Activated CD8-positive, alpha-beta T cell treated with anti-CD3 and anti-CD28 coated beads for 36 hours (primary cell): ENCODE measurements around the gene CCER1. TPM values are rescaled to one million over a fixed set of nuclear protein-coding genes. Genes with fewer than 3 reads are reported as not detected.

Experiments used
- ATAC-seq: fragments of 200-7000 bp; cut with Tn5 transposase; one replicate; pipeline ENCODE4 v1.10.0; 2021; ENCODE audit warnings: mild to moderate bottlenecking, moderate library complexity
- CTCF ChIA-PET: fragments of 350-600 bp; sonication (Branson Sonifier 250); formaldehyde crosslinking; loops from one replicate; lab custom pipeline; 2021; ENCODE audit warnings: antibody characterized with exemption; lab: Charles Lee
- POLR2A ChIA-PET: fragments of 350-600 bp; sonication (Branson Sonifier 250); formaldehyde crosslinking; loops from one replicate; lab custom pipeline; 2021; ENCODE audit warnings: antibody characterized with exemption; lab: Charles Lee
- DNase-seq: peaks from one replicate; pipeline ENCODE4 v3.0.0-alpha.2; 2020
- H3K27ac Mint-ChIP-seq: one replicate; pipeline ENCODE4 v1.8.0; 2021; ENCODE audit warnings: mild to moderate bottlenecking, mixed read lengths
- H3K27me3 Mint-ChIP-seq: one replicate; pipeline ENCODE4 v1.8.0; 2021; ENCODE audit warnings: mixed read lengths
- H3K36me3 Mint-ChIP-seq: one replicate; pipeline ENCODE4 v1.8.0; 2021; ENCODE audit warnings: low read depth, mixed read lengths
- H3K4me1 Mint-ChIP-seq: one replicate; pipeline ENCODE4 v1.8.0; 2021; ENCODE audit warnings: low read depth, mixed read lengths
- H3K4me3 Mint-ChIP-seq: one replicate; pipeline ENCODE4 v1.8.0; 2021; ENCODE audit warnings: mild to moderate bottlenecking, moderate library complexity, mixed read lengths
- H3K9me3 Mint-ChIP-seq: one replicate; pipeline ENCODE4 v1.8.0; 2021; ENCODE audit warnings: mixed read lengths
- intact Hi-C: fragments of 100-400 bp; cut with micrococcal nuclease; formaldehyde crosslinking; loops from one replicate; pipeline ENCODE4 v1.10.0; 2022
- total RNA-seq, 2 experiments: library from RNA; stranded (reverse); gene quantifications; one replicate each; pipeline ENCODE4 v1.2.3, GENCODE V29; 2021
- TF ChIP-seq, protein P1 (sequence below): fragments of 200-600 bp; IDR thresholded peaks from one replicate; pipeline ENCODE4 v1.8.0; 2022; ENCODE audit warnings: antibody characterized with exemption, mild to moderate bottlenecking

Gene CCER1
- total RNA-seq, 2 experiments from 2014 or later: not detected

DNA sequence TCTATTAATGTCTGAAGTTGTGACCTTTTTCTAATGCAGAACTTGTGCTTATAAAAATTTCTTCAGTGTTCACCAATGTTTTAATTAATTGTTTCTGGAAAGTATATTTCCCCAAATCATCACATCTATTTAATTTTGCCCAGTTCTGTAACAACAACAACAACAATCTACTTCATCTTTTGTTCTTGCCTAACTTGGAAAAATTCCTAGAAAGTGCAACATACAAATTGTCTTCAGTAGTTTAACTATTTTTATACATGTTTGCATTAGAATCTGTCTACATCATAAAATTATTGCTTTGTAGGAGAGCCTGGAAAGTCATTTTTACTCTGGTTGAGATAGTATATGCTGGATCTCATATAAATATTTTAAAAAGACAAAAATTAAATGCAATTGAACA, 38.5 kb downstream of the CCER1 start:
- Mint-ChIP-seq H3K9me3 (no peaks in the 10 kb centered on the region), H3K4me1 (no peaks in the 10 kb centered on the region), H3K27ac (no peak overlapping the region), H3K27me3 (peaks cover 9% of the 10 kb centered on the region), H3K4me3 (no peak overlapping the region), H3K36me3 (no peaks in the 10 kb centered on the region)
- ChIA-PET POLR2A (no interaction called here), CTCF (no interaction called here)
- DNase-seq: no peak
- no peak for ATAC-seq
- TF ChIP-seq, protein P1, sequence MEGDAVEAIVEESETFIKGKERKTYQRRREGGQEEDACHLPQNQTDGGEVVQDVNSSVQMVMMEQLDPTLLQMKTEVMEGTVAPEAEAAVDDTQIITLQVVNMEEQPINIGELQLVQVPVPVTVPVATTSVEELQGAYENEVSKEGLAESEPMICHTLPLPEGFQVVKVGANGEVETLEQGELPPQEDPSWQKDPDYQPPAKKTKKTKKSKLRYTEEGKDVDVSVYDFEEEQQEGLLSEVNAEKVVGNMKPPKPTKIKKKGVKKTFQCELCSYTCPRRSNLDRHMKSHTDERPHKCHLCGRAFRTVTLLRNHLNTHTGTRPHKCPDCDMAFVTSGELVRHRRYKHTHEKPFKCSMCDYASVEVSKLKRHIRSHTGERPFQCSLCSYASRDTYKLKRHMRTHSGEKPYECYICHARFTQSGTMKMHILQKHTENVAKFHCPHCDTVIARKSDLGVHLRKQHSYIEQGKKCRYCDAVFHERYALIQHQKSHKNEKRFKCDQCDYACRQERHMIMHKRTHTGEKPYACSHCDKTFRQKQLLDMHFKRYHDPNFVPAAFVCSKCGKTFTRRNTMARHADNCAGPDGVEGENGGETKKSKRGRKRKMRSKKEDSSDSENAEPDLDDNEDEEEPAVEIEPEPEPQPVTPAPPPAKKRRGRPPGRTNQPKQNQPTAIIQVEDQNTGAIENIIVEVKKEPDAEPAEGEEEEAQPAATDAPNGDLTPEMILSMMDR: no peak
- intact Hi-C loops: no loop called here

DNA sequence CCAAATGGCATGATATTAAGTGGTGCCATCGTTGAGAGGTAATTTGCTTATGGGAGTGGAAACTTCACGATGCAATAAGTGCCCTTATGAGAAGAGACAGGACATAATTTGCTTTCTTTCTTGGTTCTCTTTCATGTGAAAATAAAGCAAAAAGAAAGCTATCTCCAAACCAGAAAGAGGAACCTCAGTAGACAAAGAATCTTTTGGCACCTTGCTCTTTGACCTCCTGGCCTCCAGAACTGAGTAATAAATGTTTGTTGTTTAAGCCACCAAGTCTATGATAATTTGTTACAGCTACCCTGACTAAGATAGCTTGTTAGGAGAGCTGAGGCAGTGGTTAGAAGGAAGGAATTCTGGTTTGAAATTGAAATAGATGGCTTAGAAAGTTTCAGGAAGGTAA, 39.6 kb downstream of the CCER1 start:
- no peak overlapping the region for H3K4me3 Mint-ChIP-seq
- H3K9me3 Mint-ChIP-seq: no peaks in the 10 kb centered on the region
- ATAC-seq (no peak), DNase-seq (no peak)
- H3K27me3 Mint-ChIP-seq: peaks cover 9% of the 10 kb centered on the region
- H3K36me3 Mint-ChIP-seq: no peaks in the 10 kb centered on the region
- TF ChIP-seq, protein P1: no peak
- POLR2A ChIA-PET: no interaction called here
- H3K27ac Mint-ChIP-seq: no peak overlapping the region
- CTCF ChIA-PET: no interaction called here
- H3K4me1 Mint-ChIP-seq: no peaks in the 10 kb centered on the region
- intact Hi-C loops: no loop called here

DNA sequence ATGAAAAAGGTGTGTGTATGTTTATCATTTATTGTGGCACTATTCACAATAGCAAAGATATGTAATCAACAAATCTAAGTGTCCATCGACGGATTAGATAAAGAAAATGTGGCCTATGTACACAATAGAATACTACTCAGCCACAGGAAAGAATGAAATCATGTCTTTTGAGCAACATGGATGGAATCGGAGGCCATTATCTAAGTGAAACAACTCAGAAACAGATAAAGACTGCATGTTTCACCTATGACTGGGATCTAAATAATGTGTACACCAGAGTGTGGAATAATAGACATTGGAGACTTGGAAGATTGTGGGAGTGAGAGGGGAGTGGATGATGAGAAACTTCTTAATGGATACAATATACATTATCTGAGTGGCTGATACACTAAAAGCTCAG, 44.0 kb downstream of the CCER1 start:
- TF ChIP-seq, protein P1: no peak
- ATAC-seq: no peak
- intact Hi-C loops: no loop called here
- no peaks in the 10 kb centered on the region for H3K27me3 Mint-ChIP-seq
- no peak overlapping the region for H3K4me3 Mint-ChIP-seq
- ChIA-PET CTCF (interaction anchor here (1.2 kb wide), 1 partner anchor 57 kb away, joined by 4 read pairs; no protein-coding TSS in a partner anchor), POLR2A (no interaction called here)
- no peaks in the 10 kb centered on the region for H3K9me3 Mint-ChIP-seq
- no peak for DNase-seq
- H3K4me1 Mint-ChIP-seq: no peaks in the 10 kb centered on the region
- H3K27ac Mint-ChIP-seq: no peak overlapping the region
- no peaks in the 10 kb centered on the region for H3K36me3 Mint-ChIP-seq

DNA sequence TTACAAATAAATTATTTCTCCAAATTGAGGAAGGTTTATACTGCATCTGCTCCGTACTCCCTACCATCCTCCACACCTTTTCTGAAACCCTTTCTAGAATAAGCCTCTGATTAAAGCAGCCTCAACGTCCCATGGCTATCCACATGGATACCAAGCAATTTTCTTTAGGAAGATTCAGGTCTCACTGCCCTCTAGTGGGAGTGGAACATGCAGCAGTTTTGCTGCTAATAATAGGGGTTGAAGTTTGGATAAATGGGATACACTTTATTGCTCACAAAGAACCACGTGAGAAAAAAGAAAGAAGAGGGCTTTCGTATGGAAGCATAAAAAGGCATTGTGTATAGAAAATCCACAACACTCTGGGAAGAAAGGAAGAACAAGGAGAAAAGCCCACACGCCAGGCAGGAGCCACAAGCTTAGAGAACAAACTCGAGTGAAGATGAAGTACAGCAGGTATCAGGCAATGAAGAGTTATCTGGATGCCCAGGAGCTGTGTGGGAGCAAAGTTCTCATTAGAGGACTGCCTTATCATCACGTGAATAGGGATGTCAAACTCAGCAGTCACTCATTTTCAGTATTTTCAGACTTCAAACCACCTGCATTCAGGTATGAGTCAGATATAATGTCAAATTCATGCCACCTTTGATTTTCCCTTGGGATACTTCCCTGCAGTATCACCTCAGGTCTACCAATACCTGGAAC, 45.8 kb downstream of the CCER1 start:
- Mint-ChIP-seq H3K27me3 (no peaks in the 10 kb centered on the region), H3K4me1 (no peaks in the 10 kb centered on the region), H3K36me3 (no peaks in the 10 kb centered on the region), H3K27ac (no peak overlapping the region), H3K9me3 (no peaks in the 10 kb centered on the region), H3K4me3 (no peak overlapping the region)
- POLR2A ChIA-PET: no interaction called here
- CTCF ChIA-PET: interaction anchor here (1.0 to 1.6 kb wide), 3 partner anchors 9 to 55 kb away, joined by 3 to 4 read pairs (median 4); no protein-coding TSS in a partner anchor
- intact Hi-C loops: no loop called here
- no peak for ATAC-seq
- TF ChIP-seq, protein P1: peak; percentile 35
- peak; percentile 3 for DNase-seq

DNA sequence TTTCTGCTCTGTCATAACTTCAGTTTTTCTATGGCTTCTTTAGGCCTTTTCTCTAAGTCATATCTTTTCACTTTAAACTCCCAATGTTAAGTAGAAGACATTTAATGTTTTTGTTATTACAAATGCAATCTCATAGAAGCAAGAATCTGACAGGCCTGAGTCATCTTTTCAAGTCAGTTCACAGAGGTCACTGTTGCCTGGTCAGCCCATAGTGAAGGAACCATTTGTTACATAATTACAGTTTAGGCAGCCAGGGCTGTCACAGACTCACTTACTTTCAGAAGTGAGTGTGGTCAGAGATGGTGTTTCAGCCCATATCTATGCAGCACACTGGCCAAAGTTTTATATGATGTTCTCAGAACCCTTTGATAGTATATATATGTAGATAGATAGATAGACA, 46.5 kb downstream of the CCER1 start:
- H3K4me3 Mint-ChIP-seq: no peak overlapping the region
- intact Hi-C loops: no loop called here
- no peak overlapping the region for H3K27ac Mint-ChIP-seq
- ATAC-seq (no peak), DNase-seq (no peak)
- H3K4me1 Mint-ChIP-seq: no peaks in the 10 kb centered on the region
- H3K36me3 Mint-ChIP-seq: no peaks in the 10 kb centered on the region
- no peaks in the 10 kb centered on the region for H3K9me3 Mint-ChIP-seq
- POLR2A ChIA-PET: no interaction called here
- TF ChIP-seq, protein P1: no peak
- CTCF ChIA-PET: no interaction called here
- H3K27me3 Mint-ChIP-seq: no peaks in the 10 kb centered on the region
